Small intestine (tissue), 7 donors: ENCODE results near the gene S100Z. TPM values are rescaled to one million over a fixed set of nuclear protein-coding genes. Genes with fewer than 3 reads are reported as not detected.

Experiments
- DNase-seq, 2 donors: peaks; one replicate each; pipeline versions ENCODE4 v3.0.0 to v3.0.0-alpha.2; 2013
- FAIRE-seq: peaks from 2 replicates; lab custom pipeline; 2012; peaks lifted over from hg19 to GRCh38; lab: Jason Lieb, UNC
- H3K27ac ChIP-seq, 3 donors: one replicate each; pipeline ENCODE4 v1.5.1; 2013; ENCODE audit warnings: low read length in 2 of 3, mild to moderate bottlenecking in 2 of 3, control low read depth in 1 of 3, inconsistent platforms in 1 of 3, low read depth in 1 of 3, moderate library complexity in 1 of 3
- H3K27me3 ChIP-seq, 3 donors: one replicate each; pipeline ENCODE4 v1.6.1; 2013; ENCODE audit warnings: low read length in 3 of 3, inconsistent platforms in 1 of 3; ENCODE audit not compliant: control insufficient read depth in 3 of 3, insufficient read depth in 3 of 3
- H3K36me3 ChIP-seq, 3 donors: one replicate each; pipeline ENCODE4 v1.6.1; 2013; ENCODE audit warnings: low read length in 3 of 3, inconsistent platforms in 1 of 3, low read depth in 1 of 3, mild to moderate bottlenecking in 1 of 3, moderate library complexity in 1 of 3; ENCODE audit not compliant: control insufficient read depth in 3 of 3, insufficient read depth in 2 of 3
- H3K4me1 ChIP-seq, 3 donors: one replicate each; pipeline ENCODE4 v1.6.1; 2013; ENCODE audit warnings: low read length in 2 of 3, inconsistent platforms in 1 of 3, low read depth in 1 of 3, mild to moderate bottlenecking in 1 of 3, moderate library complexity in 1 of 3; ENCODE audit not compliant: control insufficient read depth in 3 of 3, insufficient read depth in 2 of 3
- H3K4me3 ChIP-seq, 3 donors: one replicate each; pipeline ENCODE4 v1.5.1; 2013; ENCODE audit warnings: low read length in 3 of 3, control low read depth in 1 of 3, inconsistent platforms in 1 of 3, low read depth in 1 of 3, mild to moderate bottlenecking in 1 of 3, moderate library complexity in 1 of 3
- H3K9me3 ChIP-seq, 2 donors: one replicate each; pipeline ENCODE4 v1.6.1; 2013; ENCODE audit warnings: low read depth in 1 of 2, low read length in 1 of 2; ENCODE audit not compliant: control insufficient read depth in 2 of 2, insufficient read depth in 1 of 2
- WGBS, 3 donors: extraction: QIAGEN DNeasy Blood & Tissue Kit; methylation state at CpG; one replicate each; pipeline ENCODE4 v1.1.7; 2013; 5-methylcytosine and 5-hydroxymethylcytosine counted together
- polyA plus RNA-seq, 4 donors: library from polyadenylated mRNA; stranded (reverse) in 3 of 4; unstranded in 1 of 4; fragments of 200-250 nt in 3 of 4; fragments of 120-200 nt in 1 of 4; gene quantifications; one replicate each; pipeline versions ENCODE4 v1.2.1 to v1.2.3, GENCODE V29; 2013
- donor health status: healthy with polysubstance abuse.
- donor health status: control.
- donor health status: control.
- donor health status: Bipolar disorder and iron deficiency.
- donor health status: healthy.

S100Z gene
- polyA plus RNA-seq, 4 donors = 0.03 to 0.68 (median 0.54) TPM; not detected in 1

GRCh38 chr5:76866503-76866902 lies 16.7 kb downstream of the S100Z start:
- DNase-seq = no peak
- Histone ChIP-seq H3K4me3 (no peak overlapping the region), H3K4me1 (peaks cover 0 to 8% (median 4%) of the 10 kb centered on the region in 3 donors), H3K9me3 (no peaks in the 10 kb centered on the region), H3K36me3 (no peaks in the 10 kb centered on the region), H3K27ac (no peak overlapping the region), H3K27me3 (no peaks in the 10 kb centered on the region)
- no peak for FAIRE-seq
- WGBS, 3 donors = 82 to 91% (median 84%) methylated on average over 2 of the region's 2 CpGs

GRCh38 chr5:76867038-76867437 lies 17.2 kb downstream of the S100Z start:
- H3K9me3 ChIP-seq = no peaks in the 10 kb centered on the region
- peaks cover 0 to 8% (median 4%) of the 10 kb centered on the region in 3 donors for H3K4me1 ChIP-seq
- DNase-seq = no peak
- H3K27ac ChIP-seq = no peak overlapping the region
- 74 to 81% (median 80%) methylated on average over 4 of the region's 4 CpGs for WGBS, 3 donors
- no peaks in the 10 kb centered on the region for H3K27me3 ChIP-seq
- no peak for FAIRE-seq
- no peak overlapping the region for H3K4me3 ChIP-seq
- H3K36me3 ChIP-seq = no peaks in the 10 kb centered on the region

DNA sequence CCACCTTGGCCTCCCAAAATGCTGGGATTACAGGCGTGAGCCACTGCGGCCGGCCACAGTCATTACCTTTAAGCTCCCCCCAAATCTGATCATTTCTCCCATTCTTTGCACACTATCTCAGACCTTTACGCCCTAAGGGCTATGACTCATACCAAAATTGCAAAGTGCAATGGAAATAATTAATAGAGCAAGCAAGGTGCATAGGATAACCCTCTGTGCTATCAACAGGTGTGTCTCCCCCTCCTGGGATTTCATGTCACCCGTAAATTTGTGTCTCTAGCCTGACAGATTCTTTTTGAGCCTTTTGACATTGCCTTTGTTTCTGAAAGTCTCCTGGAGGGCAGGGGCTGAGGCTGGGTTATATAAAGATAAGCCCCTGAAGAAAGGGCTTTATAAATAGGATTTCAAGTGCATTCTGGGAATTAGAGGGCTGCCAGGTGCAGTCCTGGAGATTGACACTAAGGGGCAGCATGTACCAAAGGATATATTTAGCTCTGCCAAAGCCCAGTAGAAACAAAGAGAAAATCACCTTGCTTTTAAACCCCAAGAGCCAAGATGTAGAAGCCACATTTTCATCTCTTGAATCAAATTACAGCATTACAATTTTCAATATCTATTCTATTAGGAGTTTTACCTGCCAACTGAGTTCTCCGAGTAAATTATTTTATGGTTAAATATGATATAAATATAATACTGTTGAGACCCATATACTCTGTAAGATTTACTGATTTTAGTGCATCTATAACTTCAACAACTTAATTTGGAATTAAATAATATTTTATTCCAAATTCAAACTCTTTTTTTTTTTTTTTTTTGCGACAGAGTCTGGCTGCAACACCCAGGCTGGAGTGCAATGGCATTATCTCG lies 18.2 kb downstream of the S100Z start:
- FAIRE-seq (no peak), DNase-seq (peak; percentile 83 to 86)
- H3K27ac ChIP-seq = peak overlapping the region in 1 of 3 donors; percentile 53
- peaks cover 0 to 2% (median under 1%) of the 10 kb centered on the region in 3 donors for H3K4me1 ChIP-seq
- H3K27me3 ChIP-seq = no peaks in the 10 kb centered on the region
- H3K36me3 ChIP-seq = no peaks in the 10 kb centered on the region
- WGBS, 3 donors = 32 to 66% (median 42%) methylated on average over 8 of the region's 8 CpGs
- no peak overlapping the region for H3K4me3 ChIP-seq
- no peaks in the 10 kb centered on the region for H3K9me3 ChIP-seq

DNA sequence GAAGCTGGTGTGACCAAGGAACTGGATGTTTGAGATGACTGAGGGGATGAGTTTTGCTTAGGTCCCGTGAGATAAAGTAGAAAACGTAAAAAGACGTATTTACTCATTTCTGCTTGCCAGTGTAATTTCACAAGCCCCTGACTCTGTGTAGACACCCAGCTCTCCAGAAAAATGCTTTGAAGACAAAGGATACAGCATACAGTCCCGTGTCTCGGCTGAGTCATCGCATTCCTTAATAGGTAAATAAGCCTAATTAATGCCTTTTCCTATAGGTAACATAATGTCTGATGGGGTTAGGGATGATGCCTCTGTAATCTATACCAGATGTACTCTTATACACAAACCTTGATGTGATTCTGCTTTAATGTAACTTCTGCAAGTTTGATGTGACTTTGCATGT lies 20.2 kb downstream of the S100Z start:
- Histone ChIP-seq H3K4me3 (no peak overlapping the region), H3K27me3 (no peaks in the 10 kb centered on the region), H3K36me3 (no peaks in the 10 kb centered on the region), H3K27ac (no peak overlapping the region), H3K4me1 (peaks cover 0 to 2% (median 0%) of the 10 kb centered on the region in 3 donors), H3K9me3 (no peaks in the 10 kb centered on the region)
- DNase-seq (no peak), FAIRE-seq (no peak)
- 82 to 83% (median 82%) methylated on average over 6 of the region's 6 CpGs for WGBS, 3 donors

GRCh38 chr5:76874088-76874581 lies 24.3 kb downstream of the S100Z start:
- Histone ChIP-seq H3K36me3 (no peaks in the 10 kb centered on the region), H3K27ac (no peak overlapping the region), H3K4me1 (peaks cover 0 to 2% (median 0%) of the 10 kb centered on the region in 3 donors), H3K4me3 (no peak overlapping the region), H3K27me3 (no peaks in the 10 kb centered on the region), H3K9me3 (no peaks in the 10 kb centered on the region)
- DNase-seq (peak; percentile 30 to 31), FAIRE-seq (no peak)
- 10 to 41% (median 22%) methylated on average over 3 of the region's 3 CpGs for WGBS, 3 donors

DNA sequence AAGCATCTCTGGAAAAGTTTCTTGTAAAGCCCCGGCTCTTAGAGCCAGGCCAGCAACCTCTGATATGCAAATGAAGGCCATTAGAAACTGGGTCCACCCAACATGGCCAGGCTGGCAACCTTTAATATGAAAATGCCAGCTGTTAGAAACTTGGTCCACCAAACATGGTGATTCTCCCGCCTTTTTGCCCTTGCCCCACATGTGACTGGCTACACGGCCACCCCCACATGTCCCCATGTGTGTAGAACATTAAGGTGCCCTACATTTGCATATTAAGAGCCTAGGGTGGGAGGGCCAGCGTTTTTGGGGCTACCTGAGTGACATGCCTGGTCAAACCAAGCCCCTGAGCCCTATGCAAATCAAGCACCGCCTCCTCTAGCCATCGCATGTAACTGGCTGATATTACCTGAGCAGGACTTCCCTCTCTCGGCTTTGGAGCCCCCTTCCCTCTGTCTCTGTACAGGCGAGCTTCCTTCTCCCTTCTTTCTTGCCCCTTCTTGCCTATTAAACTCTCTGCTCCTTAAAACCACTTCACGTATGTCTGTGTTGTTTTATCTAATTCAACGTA lies 39.0 kb downstream of the S100Z start:
- Histone ChIP-seq H3K4me1 (no peaks in the 10 kb centered on the region), H3K9me3 (no peaks in the 10 kb centered on the region), H3K4me3 (no peak overlapping the region), H3K27me3 (peaks cover 0 to 3% (median 0%) of the 10 kb centered on the region in 3 donors), H3K27ac (no peak overlapping the region), H3K36me3 (no peaks in the 10 kb centered on the region)
- DNase-seq (no peak), FAIRE-seq (no peak)
- 78 to 81% (median 80%) methylated on average over 10 of the region's 10 CpGs for WGBS, 3 donors

DNA sequence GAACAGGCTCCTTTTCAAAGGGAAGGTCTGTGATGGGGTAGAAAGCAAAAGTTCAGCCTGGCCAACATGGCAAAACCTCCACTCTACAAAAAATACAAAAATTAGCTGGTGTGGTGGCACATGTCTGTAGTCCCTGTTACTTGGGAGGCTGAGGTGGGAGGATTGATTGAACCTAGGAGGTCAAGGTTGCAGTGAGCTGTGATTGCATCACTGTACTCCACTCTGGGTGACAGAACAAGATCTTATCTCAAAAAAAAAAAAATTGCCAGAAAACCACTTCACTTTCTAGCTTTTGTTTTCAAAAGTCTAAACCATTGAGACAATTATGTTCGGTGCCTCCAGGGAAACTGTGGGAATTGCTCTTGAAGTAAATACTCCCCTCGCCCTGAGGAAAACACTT lies 43.5 kb downstream of the S100Z start:
- DNase-seq (no peak), FAIRE-seq (no peak)
- Histone ChIP-seq H3K27ac (no peak overlapping the region), H3K4me3 (no peak overlapping the region), H3K27me3 (peaks cover 0 to 3% (median 0%) of the 10 kb centered on the region in 3 donors), H3K9me3 (no peaks in the 10 kb centered on the region), H3K36me3 (no peaks in the 10 kb centered on the region), H3K4me1 (no peaks in the 10 kb centered on the region)
- whole genome bisulfite sequencing, 3 donors = 82 to 83% (median 82%) methylated on average over 2 of the region's 2 CpGs

GRCh38 chr5:76896196-76896595 lies 46.4 kb downstream of the S100Z start:
- peaks cover 0 to 3% (median 0%) of the 10 kb centered on the region in 3 donors for H3K27me3 ChIP-seq
- H3K27ac ChIP-seq = no peak overlapping the region
- DNase-seq (no peak), FAIRE-seq (no peak)
- H3K36me3 ChIP-seq = no peaks in the 10 kb centered on the region
- 97 to 98% (median 97%) methylated on average over 2 of the region's 2 CpGs for WGBS, 3 donors
- H3K4me3 ChIP-seq = no peak overlapping the region
- H3K4me1 ChIP-seq = no peaks in the 10 kb centered on the region
- peaks cover 0 to 5% of the 10 kb centered on the region in 2 donors for H3K9me3 ChIP-seq
